HepG2 (cell line): ENCODE data around the gene THAP5. TPM values are rescaled to one million over a fixed set of nuclear protein-coding genes. Genes with fewer than 3 reads are reported as not detected.

Source experiments
- ATAC-seq: fragments of 200-7000 bp; cut with Tn5 transposase; 3 replicates; pipeline ENCODE4 v1.9.1; 2020; ENCODE audit warnings: mild to moderate bottlenecking, moderate library complexity
- BruUV-seq: library from RNA; stranded (reverse); fragments of 400-500 nt; replicated peaks from 2 replicates; lab custom pipeline; 2021; lab: Mats Ljungman, UMichigan
- CTCF ChIA-PET: fragments of 300-600 bp; formaldehyde crosslinking; extraction: SDS; loops from one replicate; lab custom pipeline; 2021; ENCODE audit warnings: low total read pairs, inconsistent platforms, low intra/inter-chr PET ratio; lab: Yijun Ruan, JAX
- POLR2A ChIA-PET: fragments of 350-600 bp; sonication (Branson Sonifier 250); formaldehyde crosslinking; loops from one replicate; lab custom pipeline; 2020; ENCODE audit warnings: antibody characterized with exemption, inconsistent platforms; lab: Yijun Ruan, JAX
- DNase-seq: peaks from one replicate; pipeline ENCODE4 v3.0.0-alpha.2; 2015; ENCODE audit warnings: low spot score
- FAIRE-seq: peaks from 3 replicates; lab custom pipeline; 2011; peaks lifted over from hg19 to GRCh38; lab: Jason Lieb, UNC
- H2AFZ ChIP-seq: one replicate; pipeline ENCODE4 v1.6.1; 2011; ENCODE audit warnings: low read length, inconsistent platforms
- H3K27ac ChIP-seq: fragments of 300-600 bp; 3 replicates; pipeline ENCODE4 v1.8.0; 2011; ENCODE audit warnings: mixed run types, mild to moderate bottlenecking, mixed read lengths, low read length, inconsistent platforms; ENCODE audit not compliant: insufficient read depth; ENCODE audit errors: extremely low read length
- H3K27me3 ChIP-seq, 2 experiments: fragments of 200-600 bp in 1 of 2; 2 replicates in 1 of 2; 3 replicates in 1 of 2; pipeline versions ENCODE4 v1.6.0 to v1.8.0; 2011; ENCODE audit warnings: low read length in 2 of 2, mild to moderate bottlenecking in 2 of 2, moderate library complexity in 2 of 2, inconsistent platforms in 1 of 2; ENCODE audit not compliant: insufficient read depth in 2 of 2, control insufficient read depth in 1 of 2
- H3K36me3 ChIP-seq, 2 experiments: fragments of 200-600 bp in 1 of 2; replicated peaks in 1 of 2; 2 replicates in 1 of 2; 3 replicates in 1 of 2; pipeline versions ENCODE4 v1.5.1 to v1.8.0; 2011; ENCODE audit warnings: low read length in 2 of 2, inconsistent platforms in 1 of 2; ENCODE audit not compliant: insufficient read depth in 2 of 2, control insufficient read depth in 1 of 2
- H3K4me1 ChIP-seq: 2 replicates; pipeline ENCODE4 v1.5.1; 2012; ENCODE audit warnings: low read length, inconsistent platforms; ENCODE audit not compliant: insufficient read depth
- H3K4me2 ChIP-seq: 2 replicates; pipeline ENCODE4 v1.6.0; 2011; ENCODE audit warnings: low read depth, low read length, inconsistent platforms
- H3K4me3 ChIP-seq, 3 experiments: fragments of 200-600 bp in 1 of 3; sonication (generic), shearing (Covaris generic) in 1 of 3; replicated peaks in 1 of 3; 2 replicates each; pipeline ENCODE4 v1.5.1; 2011 to 2016; ENCODE audit warnings: low read length in 3 of 3, inconsistent platforms in 2 of 3, low read depth in 2 of 3, mild to moderate bottlenecking in 2 of 3, control low read depth in 1 of 3, mixed read lengths in 1 of 3; ENCODE audit not compliant: insufficient read depth in 1 of 3
- H3K79me2 ChIP-seq: one replicate; pipeline ENCODE4 v1.6.1; 2011; ENCODE audit warnings: low read length, inconsistent platforms; ENCODE audit not compliant: insufficient read depth
- H3K9ac ChIP-seq: 2 replicates; pipeline ENCODE4 v1.6.0; 2011; ENCODE audit warnings: mild to moderate bottlenecking, low read depth, low read length, inconsistent platforms; ENCODE audit not compliant: insufficient read depth
- H3K9me3 ChIP-seq: 2 replicates; pipeline ENCODE4 v1.5.1; 2012; ENCODE audit warnings: mild to moderate bottlenecking, low read length
- H4K20me1 ChIP-seq: 2 replicates; pipeline ENCODE4 v1.6.0; 2011; ENCODE audit warnings: inconsistent platforms, mild to moderate bottlenecking, low read length, moderate library complexity; ENCODE audit not compliant: insufficient read depth
- DNMT1 ChIP-seq: sonication (generic); formaldehyde crosslinking; IDR thresholded peaks from 2 replicates; pipeline ENCODE4 v1.5.1; 2020; ENCODE audit warnings: mild to moderate bottlenecking, missing genetic modification reagents
- DNMT3B ChIP-seq: conservative IDR thresholded peaks from 2 replicates; pipeline ENCODE4 v1.6.1; 2016; ENCODE audit warnings: missing biosample characterization, control low read depth
- KDM5B ChIP-seq: sonication (generic); formaldehyde crosslinking; IDR thresholded peaks from 2 replicates; pipeline ENCODE4 v1.4.0; 2020; ENCODE audit warnings: missing genetic modification reagents, mild to moderate bottlenecking, borderline replicate concordance
- MEIS2 ChIP-seq: sonication (generic); formaldehyde crosslinking; IDR thresholded peaks from 2 replicates; pipeline ENCODE4 v1.9.0; 2021; ENCODE audit warnings: mild to moderate bottlenecking, missing genetic modification reagents
- PAF1 ChIP-seq: IDR thresholded peaks from 2 replicates; pipeline ENCODE4 v1.6.1; 2016; ENCODE audit warnings: missing genetic modification reagents, missing compliant biosample characterization
- SSRP1 ChIP-seq: IDR thresholded peaks from 2 replicates; pipeline ENCODE4 v1.6.1; 2016; ENCODE audit warnings: control low read depth
- TEAD2 ChIP-seq: sonication (generic); formaldehyde crosslinking; IDR thresholded peaks from 2 replicates; pipeline ENCODE4 v1.9.0; 2021; ENCODE audit warnings: missing genetic modification reagents
- ZMAT3 ChIP-seq: sonication (generic); formaldehyde crosslinking; conservative IDR thresholded peaks from 2 replicates; pipeline ENCODE4 v1.7.0; 2021; ENCODE audit warnings: missing genetic modification reagents
- ZNF230 ChIP-seq: sonication (generic); formaldehyde crosslinking; IDR thresholded peaks from 2 replicates; pipeline ENCODE4 v1.4.0; 2020; ENCODE audit warnings: mild to moderate bottlenecking, missing genetic modification reagents
- ZNF251 ChIP-seq: sonication (generic); formaldehyde crosslinking; IDR thresholded peaks from 2 replicates; pipeline ENCODE4 v1.9.0; 2021; ENCODE audit warnings: mild to moderate bottlenecking, missing genetic modification reagents
- ZNF317 ChIP-seq: sonication (generic); formaldehyde crosslinking; IDR thresholded peaks from 2 replicates; pipeline ENCODE4 v1.5.0; 2020; ENCODE audit warnings: mild to moderate bottlenecking, missing genetic modification reagents
- ZNF333 ChIP-seq: sonication (generic); formaldehyde crosslinking; IDR thresholded peaks from 2 replicates; pipeline ENCODE4 v1.4.0; 2020; ENCODE audit warnings: mild to moderate bottlenecking, missing genetic modification reagents, borderline replicate concordance
- ZNF367 ChIP-seq: sonication (generic); formaldehyde crosslinking; IDR thresholded peaks from 2 replicates; pipeline ENCODE4 v1.4.0; 2020; ENCODE audit warnings: missing genetic modification reagents, borderline replicate concordance
- ZNF564 ChIP-seq: sonication (generic); formaldehyde crosslinking; IDR thresholded peaks from 2 replicates; pipeline ENCODE4 v1.8.1; 2023; ENCODE audit warnings: mild to moderate bottlenecking, missing genetic modification reagents
- ZNF572 ChIP-seq: sonication (generic); formaldehyde crosslinking; IDR thresholded peaks from 2 replicates; pipeline ENCODE4 v1.5.1; 2020; ENCODE audit warnings: mild to moderate bottlenecking, missing genetic modification reagents
- ZNF607 ChIP-seq: sonication (generic); formaldehyde crosslinking; IDR thresholded peaks from 2 replicates; pipeline ENCODE4 v1.5.1; 2020; ENCODE audit warnings: missing genetic modification reagents, mild to moderate bottlenecking, borderline replicate concordance
- ZNF724P ChIP-seq: sonication (generic); formaldehyde crosslinking; IDR thresholded peaks from 2 replicates; pipeline ENCODE4 v1.8.0; 2022; ENCODE audit warnings: missing genetic modification reagents, borderline replicate concordance
- ZNF747 ChIP-seq: sonication (generic); formaldehyde crosslinking; IDR thresholded peaks from 2 replicates; pipeline ENCODE4 v1.8.1; 2023; ENCODE audit warnings: missing genetic modification reagents, mild to moderate bottlenecking, borderline replicate concordance
- WGBS: methylation state at CpG from one replicate; pipeline ENCODE4 v1.1.6; 2017; ENCODE audit warnings: low lambda C conversion rate; 5-methylcytosine and 5-hydroxymethylcytosine counted together
- in situ Hi-C: cut with HindIII; loops from 2 replicates; pipeline ENCODE4 v1.10.0; 2017; ENCODE audit warnings: low pct_unique_long_range_greater_than_20kb; ENCODE audit not compliant: extremely low pct_ligation_motif_present
- intact Hi-C: fragments of 100-400 bp; cut with micrococcal nuclease; formaldehyde crosslinking; loops from one replicate; pipeline ENCODE4 v1.10.0; 2022; ENCODE audit not compliant: unreplicated experiment
- polyA plus RNA-seq, 8 experiments: library from polyadenylated mRNA; depleted of rRNA in 3 of 8; stranded (reverse) in 7 of 8; unstranded in 1 of 8; fragments of >200 nt; fragmentation: Illumina TruSeq in 4 of 8; extraction: Trizol in 4 of 8; gene quantifications; 2 replicates each; pipeline versions ENCODE4 v1.2.1 to v1.2.3, GENCODE V29; 2011 to 2016; ENCODE audit warnings: low read depth in 4 of 8, missing spikeins in 1 of 8, mixed read lengths in 1 of 8; ENCODE audit not compliant: insufficient read depth in 1 of 8
- total RNA-seq, 5 experiments: library from RNA; depleted of rRNA; stranded (reverse); fragments of >200 nt; fragmentation: Illumina TruSeq; extraction: Trizol; gene quantifications; 2 replicates each; pipeline ENCODE4 v1.2.3, GENCODE V29; 2016; ENCODE audit warnings: low read depth in 1 of 5
- TF ChIP-seq, protein P1 (sequence below): sonication (generic); formaldehyde crosslinking; IDR thresholded peaks from 2 replicates; pipeline ENCODE4 v1.4.0; 2020; ENCODE audit warnings: mild to moderate bottlenecking, missing genetic modification reagents
- TF ChIP-seq, protein P2 (sequence below): sonication (generic); formaldehyde crosslinking; IDR thresholded peaks from 2 replicates; pipeline ENCODE4; 2020; ENCODE audit warnings: missing genetic modification reagents, mild to moderate bottlenecking, borderline replicate concordance

THAP5 gene
- total and polyA plus RNA-seq, 2 of the 13 experiments (the other 11 are each of a cell fraction or from before 2014, with no cell fraction given): 3.6 to 11.8 TPM

DNA sequence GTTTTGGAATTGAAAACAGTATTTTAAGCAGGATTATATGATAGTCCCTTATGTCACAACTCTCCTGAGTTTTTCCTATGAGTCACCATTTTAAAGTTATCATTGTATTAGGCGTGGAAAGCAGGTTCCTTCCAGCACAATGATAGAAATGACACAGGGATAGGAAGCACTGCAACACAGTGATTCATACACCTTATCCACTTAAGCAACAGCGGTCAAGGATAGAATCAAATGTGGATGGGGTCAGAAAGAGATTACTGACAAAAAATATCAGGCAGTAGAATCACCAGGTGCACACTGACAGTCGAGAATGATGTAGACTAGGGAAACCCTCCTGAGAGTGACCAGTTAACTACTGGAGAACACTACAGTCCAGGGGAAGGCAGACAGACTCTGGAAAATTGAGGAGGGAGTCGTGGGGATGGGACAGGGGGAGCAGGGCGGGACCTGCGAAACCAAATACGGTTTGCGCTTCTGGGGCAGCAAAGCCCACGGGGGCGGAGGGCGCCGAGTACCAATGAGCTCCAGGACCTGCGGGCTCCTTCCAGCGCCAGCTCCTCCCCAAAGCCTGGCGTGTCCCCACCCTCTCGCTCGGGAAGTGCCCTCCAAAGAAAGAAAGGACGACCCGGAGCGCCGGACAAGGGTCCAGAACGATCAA is 44.0 kb downstream of the THAP5 start:
- H3K36me3 ChIP-seq: no peaks in the 10 kb centered on the region
- TSS peak; percentile 75 for BruUV-seq
- ATAC-seq: peak; percentile 81
- H2AFZ ChIP-seq: peak overlapping the region; percentile 1
- H3K9ac ChIP-seq: peak overlapping the region; percentile 76
- CTCF ChIA-PET: no interaction called here
- peak; percentile 55 for FAIRE-seq
- WGBS: 3% methylated on average over 8 of the region's 22 CpGs
- peaks cover 16% of the 10 kb centered on the region for H3K79me2 ChIP-seq
- peak overlapping the region; percentile 82 for H3K27ac ChIP-seq
- in situ Hi-C loops: no loop called here
- no peaks in the 10 kb centered on the region; a peak in 1 of 5 replicates for H3K27me3 ChIP-seq
- intact Hi-C loops: no loop called here
- peak; percentile 44 for DNase-seq
- H4K20me1 ChIP-seq: no peaks in the 10 kb centered on the region; the same call in 1 of the 2 replicates
- POLR2A ChIA-PET: interaction anchor here (1.1 to 3.5 kb wide), 4 partner anchors 29 to 1357 kb away, joined by 3 to 49 read pairs (median 4); partner anchors contain the start of genes DNAJB9, HBP1 and THAP5
- H3K4me2 ChIP-seq: peak overlapping the region; percentile 78
- H3K4me1 ChIP-seq: peaks cover 34% of the 10 kb centered on the region
- no peaks in the 10 kb centered on the region for H3K9me3 ChIP-seq
- peak overlapping the region; percentile 65 to 90 (median 83) for H3K4me3 ChIP-seq
- TF ChIP-seq TEAD2 (CRISPR knock-in tag) (no peak), ZNF230 (CRISPR knock-in tag) (peak; percentile 80; the same call in 1 of the 2 replicates), ZNF572 (0 out of 2 replicates have a peak, but pooled peaks have one; percentile 58), ZNF317 (CRISPR knock-in tag) (peak; percentile 12; the same call in 1 of the 2 replicates), SSRP1 (CRISPR knock-in tag) (peak; percentile 74; the same call in 1 of the 2 replicates), ZMAT3 (CRISPR knock-in tag) (0 out of 2 replicates have a peak, but pooled peaks have one; percentile 21), PAF1 (CRISPR knock-in tag) (no peak), ZNF564 (CRISPR knock-in tag) (0 out of 2 replicates have a peak, but pooled peaks have one; percentile 46), ZNF724P (no peak), DNMT3B (CRISPR knock-in tag) (0 out of 2 replicates have a peak, but pooled peaks have one; percentile 27), KDM5B (CRISPR knock-in tag) (no peak), ZNF607 (CRISPR knock-in tag) (peak; percentile 58; the same call in 1 of the 2 replicates), ZNF251 (CRISPR knock-in tag) (no peak), DNMT1 (CRISPR knock-in tag) (0 out of 2 replicates have a peak, but pooled peaks have one; percentile 16), MEIS2 (CRISPR knock-in tag) (no peak), ZNF367 (CRISPR knock-in tag) (no peak), ZNF747 (CRISPR knock-in tag) (no peak), ZNF333 (CRISPR knock-in tag) (0 out of 2 replicates have a peak, but pooled peaks have one; percentile 66)
- TF ChIP-seq, protein P1, sequence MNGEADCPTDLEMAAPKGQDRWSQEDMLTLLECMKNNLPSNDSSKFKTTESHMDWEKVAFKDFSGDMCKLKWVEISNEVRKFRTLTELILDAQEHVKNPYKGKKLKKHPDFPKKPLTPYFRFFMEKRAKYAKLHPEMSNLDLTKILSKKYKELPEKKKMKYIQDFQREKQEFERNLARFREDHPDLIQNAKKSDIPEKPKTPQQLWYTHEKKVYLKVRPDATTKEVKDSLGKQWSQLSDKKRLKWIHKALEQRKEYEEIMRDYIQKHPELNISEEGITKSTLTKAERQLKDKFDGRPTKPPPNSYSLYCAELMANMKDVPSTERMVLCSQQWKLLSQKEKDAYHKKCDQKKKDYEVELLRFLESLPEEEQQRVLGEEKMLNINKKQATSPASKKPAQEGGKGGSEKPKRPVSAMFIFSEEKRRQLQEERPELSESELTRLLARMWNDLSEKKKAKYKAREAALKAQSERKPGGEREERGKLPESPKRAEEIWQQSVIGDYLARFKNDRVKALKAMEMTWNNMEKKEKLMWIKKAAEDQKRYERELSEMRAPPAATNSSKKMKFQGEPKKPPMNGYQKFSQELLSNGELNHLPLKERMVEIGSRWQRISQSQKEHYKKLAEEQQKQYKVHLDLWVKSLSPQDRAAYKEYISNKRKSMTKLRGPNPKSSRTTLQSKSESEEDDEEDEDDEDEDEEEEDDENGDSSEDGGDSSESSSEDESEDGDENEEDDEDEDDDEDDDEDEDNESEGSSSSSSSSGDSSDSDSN (CRISPR knock-in tag): peak; percentile 57; the same call in 1 of the 2 replicates
- TF ChIP-seq, protein P2, sequence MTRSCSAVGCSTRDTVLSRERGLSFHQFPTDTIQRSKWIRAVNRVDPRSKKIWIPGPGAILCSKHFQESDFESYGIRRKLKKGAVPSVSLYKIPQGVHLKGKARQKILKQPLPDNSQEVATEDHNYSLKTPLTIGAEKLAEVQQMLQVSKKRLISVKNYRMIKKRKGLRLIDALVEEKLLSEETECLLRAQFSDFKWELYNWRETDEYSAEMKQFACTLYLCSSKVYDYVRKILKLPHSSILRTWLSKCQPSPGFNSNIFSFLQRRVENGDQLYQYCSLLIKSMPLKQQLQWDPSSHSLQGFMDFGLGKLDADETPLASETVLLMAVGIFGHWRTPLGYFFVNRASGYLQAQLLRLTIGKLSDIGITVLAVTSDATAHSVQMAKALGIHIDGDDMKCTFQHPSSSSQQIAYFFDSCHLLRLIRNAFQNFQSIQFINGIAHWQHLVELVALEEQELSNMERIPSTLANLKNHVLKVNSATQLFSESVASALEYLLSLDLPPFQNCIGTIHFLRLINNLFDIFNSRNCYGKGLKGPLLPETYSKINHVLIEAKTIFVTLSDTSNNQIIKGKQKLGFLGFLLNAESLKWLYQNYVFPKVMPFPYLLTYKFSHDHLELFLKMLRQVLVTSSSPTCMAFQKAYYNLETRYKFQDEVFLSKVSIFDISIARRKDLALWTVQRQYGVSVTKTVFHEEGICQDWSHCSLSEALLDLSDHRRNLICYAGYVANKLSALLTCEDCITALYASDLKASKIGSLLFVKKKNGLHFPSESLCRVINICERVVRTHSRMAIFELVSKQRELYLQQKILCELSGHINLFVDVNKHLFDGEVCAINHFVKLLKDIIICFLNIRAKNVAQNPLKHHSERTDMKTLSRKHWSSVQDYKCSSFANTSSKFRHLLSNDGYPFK (CRISPR knock-in tag): no peak
